HL-60/S4 treated with phorbol 12-myristate 13-acetate at 8.2 ng/mL for 4 days and 3 days (cell line): ENCODE results near the gene FSD1L.
"Not testable (repeated sequence)": the region's sequence is repeated elsewhere in the genome, so short reads cannot be mapped to it uniquely, and the experiment has no call there.

Experiments
- in situ Hi-C: fragments of 300-500 bp; cut with MboI; formaldehyde crosslinking; loops from 2 replicates; pipeline ENCODE4 v1.15.0; 2022; ENCODE audit warnings: low sequenced_read_pairs

Gene FSD1L

DNA sequence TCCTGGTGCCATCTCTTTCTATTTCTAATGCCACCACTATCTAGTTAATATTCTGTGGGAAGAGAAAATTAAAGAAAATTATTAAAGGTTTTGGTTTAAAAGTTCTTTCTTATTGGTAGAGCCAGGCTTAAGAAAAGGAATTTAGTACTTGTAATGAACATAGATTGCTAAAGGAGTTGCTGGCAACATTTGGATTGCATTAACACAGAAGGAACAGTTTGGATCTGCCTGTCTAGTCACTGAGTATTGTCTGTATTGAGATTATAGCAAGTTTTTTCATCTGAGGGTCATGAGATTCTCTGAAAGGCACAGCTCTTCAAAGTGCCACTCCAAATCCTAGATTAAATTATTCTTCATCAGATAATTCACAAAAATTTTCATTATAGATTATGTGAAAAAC is 32.0 kb downstream of the FSD1L start:
- in situ Hi-C loops, result no loop called here

DNA sequence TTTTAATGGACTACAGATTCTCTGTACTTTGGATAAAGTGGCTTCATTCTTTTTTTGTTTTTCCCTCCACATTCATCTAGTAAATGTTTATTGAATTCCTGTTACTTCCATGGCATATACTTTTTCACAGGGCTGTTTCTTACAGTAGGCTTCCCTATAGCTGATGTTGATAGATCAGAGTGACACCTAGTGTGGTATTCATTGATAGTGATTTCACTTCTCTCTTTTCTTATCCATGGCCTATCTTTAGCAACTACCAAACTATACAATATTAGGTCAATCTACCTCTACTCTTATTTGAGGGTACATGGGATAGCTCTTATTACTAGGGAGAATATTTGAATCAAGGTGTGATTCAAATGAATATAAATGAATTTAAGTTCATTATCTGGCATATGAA is 35.8 kb downstream of the FSD1L start:
- in situ Hi-C loops, result no loop called here

DNA sequence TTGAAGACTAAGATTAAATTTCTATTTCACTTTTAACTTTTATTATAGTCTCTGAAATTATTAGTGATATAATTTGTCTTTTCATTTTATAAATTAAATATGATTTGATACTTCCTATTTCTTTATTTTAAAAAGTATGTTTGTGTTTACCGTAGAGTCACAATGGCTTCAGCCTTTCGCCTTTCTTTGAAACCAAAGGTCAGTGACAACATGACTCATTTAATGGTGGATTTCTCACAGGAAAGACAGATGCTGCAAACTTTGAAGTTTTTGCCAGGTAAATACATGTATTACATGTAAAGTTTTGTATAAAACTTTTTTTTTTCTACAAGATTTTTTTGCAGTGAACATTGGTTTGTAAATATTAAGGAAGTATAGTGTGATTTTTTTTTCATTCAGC is 36.4 kb downstream of the FSD1L start:
- in situ Hi-C loops, result no loop called here

DNA sequence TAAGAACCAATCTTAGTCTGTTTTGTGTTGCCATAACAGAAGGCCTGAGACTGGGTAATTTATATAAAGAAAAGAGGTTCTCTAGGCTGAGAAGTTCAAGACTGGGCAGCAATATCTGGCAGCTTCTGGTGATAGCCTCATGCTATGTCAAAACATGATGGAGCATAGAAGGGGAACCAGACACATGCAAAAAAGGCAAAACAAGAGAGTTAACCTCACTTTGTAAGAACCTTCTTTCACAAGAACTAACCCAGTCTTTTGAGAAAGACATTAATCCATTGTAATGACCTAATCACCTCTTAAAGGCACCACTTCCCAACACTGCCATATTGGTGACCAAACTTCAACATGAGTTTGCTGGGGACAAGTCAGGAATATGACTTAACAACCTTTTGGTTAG is 37.3 kb downstream of the FSD1L start:
- in situ Hi-C loops, result no loop called here

DNA sequence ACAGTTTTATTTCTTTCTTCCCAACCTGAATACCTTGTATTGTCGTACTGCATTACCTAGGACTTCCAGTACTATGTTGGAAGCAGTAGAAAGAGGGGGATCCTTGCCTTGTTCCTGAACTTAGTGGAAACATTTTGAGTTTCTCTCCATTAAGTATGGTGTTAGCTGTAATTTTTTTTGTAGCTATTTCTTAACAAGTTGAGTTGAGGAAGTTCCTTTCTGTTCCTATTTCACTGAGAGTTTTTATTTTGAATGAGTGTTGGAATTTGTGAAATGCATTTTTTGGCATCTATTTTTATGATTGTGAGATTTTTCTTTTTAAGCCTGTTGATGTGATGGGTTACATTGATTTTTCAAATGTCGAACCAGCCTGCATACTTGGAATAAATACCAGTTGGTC is 49.0 kb downstream of the FSD1L start:
- in situ Hi-C loops, result no loop called here

DNA sequence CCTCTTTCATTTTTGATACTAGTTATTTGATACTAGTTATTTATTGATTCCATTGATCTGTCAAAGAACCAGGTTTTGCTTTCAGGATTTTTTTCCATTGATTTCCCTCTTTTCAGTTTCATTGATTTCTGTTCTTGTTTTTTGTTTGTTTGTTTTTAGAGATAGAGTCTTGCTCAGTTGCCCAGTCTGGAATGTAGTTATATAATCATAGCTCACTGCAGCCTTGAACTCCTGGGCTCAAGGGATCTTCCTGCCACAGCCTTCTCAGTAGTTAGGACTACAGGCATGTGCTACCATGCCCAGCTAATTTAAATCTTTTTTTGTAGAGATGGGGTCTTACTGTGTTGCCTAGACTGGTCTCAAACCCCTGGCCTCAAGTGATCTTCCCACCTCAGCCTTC is 49.9 kb downstream of the FSD1L start:
- in situ Hi-C loops, result no loop called here

DNA sequence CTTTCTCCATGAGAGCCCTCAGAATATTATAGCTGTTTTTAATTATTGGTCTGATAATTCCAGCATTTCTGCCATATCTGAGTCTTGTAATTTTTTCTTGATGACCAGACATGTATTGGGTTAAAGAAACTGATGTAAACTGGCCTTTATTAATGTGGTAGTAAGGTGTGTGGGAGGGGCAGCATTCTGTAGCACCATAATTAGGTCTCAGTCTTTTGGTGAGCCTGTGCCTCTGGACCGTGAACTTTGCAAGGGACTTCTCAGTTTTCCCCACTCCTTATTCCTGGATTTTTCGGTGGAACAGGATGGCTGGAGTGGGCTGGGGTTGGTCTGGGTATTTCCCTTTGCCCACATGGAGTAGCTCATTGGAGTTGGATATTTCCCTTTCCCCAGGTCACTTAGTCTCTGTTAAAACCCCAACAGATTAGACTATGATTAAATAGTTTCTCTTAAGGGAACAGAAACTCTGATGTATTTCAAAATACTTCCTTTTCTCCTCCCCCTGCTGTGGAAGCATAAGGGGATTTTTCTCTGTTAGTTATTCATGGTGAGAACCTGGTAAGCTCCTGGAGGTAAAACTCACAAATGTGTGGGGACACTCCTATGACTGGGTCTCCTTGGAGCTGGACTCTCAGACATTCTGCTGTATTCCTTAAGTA is 52.4 kb downstream of the FSD1L start:
- in situ Hi-C loops, result no loop called here

DNA sequence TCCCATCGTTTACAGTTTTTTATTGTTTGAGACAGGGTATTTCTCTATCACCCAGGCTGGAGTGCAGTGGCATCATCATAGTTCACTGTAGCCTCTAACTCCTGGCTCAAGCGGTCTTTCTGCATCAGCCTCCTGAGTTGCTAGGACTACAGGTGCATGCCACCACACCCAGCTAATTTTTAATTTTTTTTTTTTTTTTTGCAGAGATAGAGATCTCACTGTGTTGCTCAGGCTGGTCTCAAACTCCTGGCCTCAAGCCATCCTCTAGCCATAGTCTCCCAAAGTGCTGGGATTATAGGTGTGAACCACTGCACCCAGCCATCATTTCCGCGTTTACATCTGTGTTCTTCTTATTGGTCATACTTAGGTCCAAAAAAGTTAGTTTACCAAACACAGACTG is 53.6 kb downstream of the FSD1L start:
- in situ Hi-C loops, result no loop called here

DNA sequence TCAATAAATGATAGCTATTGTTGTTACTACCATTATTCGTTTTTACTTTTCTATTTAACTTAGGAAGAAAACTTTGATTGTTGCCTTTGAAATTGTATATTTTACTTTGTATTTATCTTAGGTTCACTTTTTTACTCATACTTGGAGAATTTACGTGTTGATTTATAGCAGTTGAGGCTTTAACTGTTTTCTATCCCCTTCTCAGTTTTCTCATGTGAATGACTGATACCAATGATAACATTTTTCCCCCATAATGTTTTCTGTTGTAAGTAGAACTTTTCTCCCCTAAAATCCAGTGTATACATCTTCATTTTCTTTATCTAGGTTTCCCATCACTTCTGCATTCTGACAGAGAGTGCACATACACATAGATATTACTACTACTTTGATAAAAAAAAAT is 54.4 kb downstream of the FSD1L start:
- in situ Hi-C loops, result no loop called here

DNA sequence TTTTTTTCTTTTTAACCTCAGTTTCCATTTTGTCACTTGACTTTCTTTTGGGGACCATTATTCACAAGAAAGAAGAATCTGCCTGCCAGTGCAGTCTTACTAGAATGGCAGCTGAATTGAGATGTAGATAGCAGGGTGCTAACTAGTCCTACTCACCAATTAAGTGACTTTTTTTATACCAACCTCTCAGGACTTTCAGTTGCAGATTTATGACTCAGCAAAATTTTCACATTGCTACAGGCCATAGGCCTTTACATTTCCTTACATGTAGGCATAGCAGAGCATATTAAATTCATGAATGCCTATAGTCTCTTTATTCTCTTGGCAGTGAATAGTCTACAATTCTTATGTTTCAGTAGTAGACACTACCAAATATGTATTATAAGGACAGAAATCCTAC is 56.0 kb downstream of the FSD1L start:
- in situ Hi-C loops, result no loop called here

DNA sequence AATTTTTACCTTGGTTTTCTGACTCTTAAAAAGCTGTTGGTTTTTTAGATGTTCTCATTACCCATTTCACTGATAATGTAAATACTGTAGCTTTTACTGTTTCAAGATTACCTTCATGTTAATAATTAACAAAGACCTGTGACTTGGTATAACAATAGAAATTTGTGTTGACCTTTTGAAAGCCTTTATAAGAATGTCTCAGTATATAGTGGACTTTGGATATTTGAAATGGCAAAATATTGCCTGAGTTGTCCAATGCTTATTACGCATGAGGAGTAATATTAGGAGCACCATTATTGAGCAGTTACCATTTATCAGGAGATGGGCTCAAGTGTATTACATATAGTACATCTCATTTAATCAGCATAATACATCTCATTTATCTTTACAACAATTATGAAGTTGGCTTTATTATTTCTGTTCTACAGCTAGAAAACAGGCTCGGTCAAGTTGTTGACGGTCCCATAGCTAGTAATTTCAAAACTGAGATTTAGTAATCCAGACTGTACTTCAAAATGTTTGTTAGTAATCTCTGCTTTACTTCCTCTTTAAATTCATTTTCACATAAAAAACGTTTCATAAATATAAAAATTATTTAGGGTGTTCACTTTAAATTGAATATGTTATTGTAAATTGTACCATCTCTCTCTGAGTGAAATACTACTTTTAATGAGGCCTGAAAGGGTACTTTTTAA is 59.4 kb downstream of the FSD1L start:
- in situ Hi-C loops, result no loop called here

DNA sequence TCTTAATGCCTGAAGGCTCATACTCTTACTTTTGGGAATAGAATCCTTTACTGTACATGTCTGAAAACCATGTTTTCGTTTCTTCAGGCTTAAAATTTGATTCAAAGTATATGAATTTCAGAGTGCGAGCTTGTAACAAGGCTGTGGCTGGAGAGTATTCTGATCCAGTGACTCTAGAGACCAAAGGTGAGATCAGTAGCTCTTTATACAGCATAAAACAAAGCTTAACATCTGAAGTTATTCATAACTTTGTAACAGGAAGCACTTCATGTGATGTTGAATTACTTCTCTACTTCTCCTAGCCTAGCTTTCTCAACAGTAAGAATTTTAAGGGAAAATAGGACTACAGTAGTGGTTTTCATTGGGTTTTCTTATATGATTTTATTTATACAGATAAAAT is 60.7 kb downstream of the FSD1L start:
- in situ Hi-C loops, result no loop called here

DNA sequence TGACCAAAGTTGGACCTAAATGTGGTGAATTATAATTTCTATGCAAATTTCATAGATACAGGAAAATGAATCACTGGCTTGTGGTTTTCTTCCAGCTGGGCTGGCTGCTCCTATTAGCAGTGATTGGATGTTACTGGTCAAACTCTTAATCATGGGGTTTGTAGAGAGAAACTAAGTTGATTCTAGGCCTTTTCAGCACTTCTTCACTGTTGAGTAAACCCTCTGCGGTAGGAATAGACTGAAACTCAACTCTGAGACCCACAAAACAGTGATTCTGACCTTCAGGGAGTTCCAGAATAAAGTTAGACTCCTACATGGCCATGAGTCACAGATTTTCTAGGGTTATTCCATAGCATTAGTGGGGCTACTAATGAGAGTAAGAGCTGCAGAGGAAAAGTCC is 62.2 kb downstream of the FSD1L start:
- in situ Hi-C loops, result no loop called here

DNA sequence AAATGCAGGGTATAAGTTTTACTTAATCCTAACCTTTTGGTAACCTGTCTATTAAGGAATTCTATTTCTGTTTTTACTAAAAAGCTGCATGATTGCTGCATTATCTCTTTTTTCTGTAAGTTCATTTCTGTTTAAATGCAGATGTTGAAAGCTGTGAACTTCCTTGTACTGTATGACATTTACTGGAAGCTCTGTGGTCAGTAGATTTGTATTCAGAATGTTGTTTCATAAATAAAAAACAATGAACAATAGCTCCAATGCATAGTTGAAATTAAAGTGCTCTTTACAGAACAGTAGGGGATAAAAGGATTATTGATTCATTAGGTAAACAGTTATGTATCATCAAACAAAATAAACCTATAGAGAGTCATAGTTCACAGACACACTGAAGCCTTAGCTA is 63.6 kb downstream of the FSD1L start:
- in situ Hi-C loops, result no loop called here

DNA sequence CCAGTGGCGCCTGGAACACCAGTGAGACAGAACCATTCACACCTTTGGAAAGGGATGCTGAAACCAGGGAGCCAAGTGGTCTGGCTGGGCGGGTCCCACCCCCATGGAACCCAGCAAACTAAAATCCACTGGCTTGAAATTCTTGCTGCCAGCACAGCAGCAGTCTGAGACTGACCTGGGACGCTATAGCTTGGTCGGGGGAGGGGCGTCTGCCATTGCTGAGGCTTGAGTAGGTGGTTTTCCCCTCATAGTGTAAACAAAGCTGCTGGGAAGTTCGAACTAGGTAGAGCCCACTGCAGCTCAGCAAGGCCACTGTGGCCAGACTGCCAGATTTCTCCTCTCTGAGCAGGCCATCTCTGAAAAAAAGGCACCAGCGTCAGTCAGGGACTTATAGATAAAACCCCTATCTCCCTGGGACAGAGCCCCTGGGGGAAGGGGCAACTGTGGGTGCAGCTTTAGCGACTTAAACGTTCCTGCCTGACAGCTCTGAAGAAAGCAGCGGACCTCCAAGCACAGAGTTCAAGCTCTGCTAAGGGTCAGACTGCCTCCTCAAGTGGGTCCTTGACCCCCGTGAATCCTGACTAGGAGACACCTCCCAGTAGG is 68.1 kb downstream of the FSD1L start:
- in situ Hi-C loops, result no loop called here

DNA sequence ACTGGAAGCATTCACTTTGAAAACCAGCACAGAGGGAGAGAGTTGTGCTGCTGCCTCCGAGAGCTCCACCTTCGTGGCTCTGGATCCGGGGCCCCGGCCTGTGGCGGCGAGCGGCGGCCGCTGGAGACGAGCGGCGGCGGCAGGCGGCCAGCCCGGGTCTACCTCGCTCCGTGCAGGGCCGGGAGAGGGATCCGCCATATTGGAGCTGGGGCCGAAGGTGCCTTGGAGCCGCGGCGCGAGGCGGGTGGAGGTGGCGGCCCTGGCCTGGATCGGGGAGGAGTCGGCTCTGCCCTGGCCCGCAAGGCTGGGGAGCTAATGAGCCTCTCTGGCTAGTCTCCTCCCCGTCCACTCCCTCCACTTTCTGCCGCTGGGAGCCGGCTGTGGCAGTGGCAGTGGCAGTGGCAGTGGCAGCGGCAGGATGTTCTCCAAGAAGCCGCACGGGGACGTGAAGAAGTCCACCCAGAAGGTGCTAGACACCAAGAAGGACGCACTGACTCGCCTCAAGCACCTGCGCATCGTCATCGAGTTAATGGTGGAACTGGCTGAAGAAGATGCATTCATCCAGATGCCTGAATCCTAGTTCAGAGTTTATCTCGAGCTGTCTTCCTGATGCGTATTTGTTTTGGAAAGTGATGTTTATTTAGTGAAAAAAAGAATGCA is 72.0 kb downstream of the FSD1L start:
- in situ Hi-C loops, result not testable (repeated sequence)

DNA sequence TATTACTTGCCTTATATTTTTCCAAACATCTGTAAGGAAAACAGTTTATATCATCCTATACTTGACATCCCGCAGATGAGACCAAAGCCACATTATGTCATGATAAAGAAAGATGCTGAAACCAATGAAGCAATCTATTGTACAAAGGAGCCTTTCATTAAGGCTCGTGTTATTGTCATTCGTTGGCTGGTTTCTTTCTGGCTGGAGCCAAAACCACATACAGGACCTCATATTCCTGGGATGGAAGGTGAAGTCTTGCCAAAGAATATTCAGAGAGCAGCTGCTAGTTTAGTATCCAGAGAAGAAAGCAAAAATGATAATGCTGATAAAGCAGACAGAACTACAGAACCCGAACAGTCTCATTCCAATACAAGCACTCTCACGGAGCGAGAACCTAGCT is 73.2 kb downstream of the FSD1L start:
- in situ Hi-C loops, result not testable (repeated sequence)

DNA sequence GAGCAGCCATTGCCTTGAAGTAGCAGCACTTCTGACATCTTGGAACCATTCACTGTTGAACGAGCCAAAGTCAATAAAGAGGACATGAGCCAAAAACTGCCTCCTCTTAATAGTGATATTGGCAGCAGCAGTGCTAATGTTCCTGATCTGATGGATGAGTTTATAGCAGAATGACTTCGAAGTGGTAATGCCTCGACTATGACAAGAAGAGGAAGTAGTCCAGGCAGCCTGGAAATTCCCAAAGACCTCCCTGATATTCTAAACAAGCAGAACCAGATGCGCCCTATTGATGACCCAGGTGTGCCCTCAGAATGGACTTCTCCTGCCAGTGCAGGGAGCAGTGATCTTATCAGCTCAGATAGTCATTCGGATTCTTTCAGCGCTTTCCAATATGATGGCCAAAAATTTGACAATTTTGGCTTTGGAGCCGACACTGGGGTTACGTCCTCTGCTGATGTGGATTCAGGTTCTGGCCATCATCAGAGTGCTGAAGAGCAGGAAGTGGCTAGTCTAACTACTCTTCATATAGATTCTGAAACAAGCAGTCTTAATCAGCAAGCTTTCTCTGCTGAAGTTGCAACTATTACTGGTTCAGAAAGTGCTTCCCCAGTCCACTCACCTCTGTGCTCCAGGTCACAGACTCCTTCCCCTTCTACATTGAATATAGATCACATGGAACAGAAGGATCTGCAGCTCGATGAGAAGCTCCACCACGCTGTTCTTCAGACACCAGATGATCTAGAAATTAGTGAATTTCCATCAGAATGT is 75.0 kb downstream of the FSD1L start:
- in situ Hi-C loops, result not testable (repeated sequence)

DNA sequence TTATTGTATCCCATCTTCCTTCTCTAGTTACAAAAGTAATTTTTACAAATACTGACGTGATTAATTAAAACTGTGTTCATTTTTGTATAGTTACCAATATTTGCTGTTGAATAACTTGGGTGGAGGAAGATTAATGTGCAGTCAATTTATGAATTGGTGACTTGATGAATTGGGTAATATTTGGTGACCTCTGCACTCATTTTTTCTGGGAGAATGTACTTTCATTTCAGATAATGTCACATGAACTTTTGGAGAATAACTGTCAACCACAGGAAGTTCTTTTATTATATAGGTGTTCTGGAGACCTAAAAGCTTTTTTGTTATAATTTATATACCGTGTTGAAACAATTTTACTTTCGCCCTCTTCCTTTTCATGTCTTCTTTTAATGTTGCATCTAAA is 83.7 kb downstream of the FSD1L start:
- in situ Hi-C loops, result no loop called here

DNA sequence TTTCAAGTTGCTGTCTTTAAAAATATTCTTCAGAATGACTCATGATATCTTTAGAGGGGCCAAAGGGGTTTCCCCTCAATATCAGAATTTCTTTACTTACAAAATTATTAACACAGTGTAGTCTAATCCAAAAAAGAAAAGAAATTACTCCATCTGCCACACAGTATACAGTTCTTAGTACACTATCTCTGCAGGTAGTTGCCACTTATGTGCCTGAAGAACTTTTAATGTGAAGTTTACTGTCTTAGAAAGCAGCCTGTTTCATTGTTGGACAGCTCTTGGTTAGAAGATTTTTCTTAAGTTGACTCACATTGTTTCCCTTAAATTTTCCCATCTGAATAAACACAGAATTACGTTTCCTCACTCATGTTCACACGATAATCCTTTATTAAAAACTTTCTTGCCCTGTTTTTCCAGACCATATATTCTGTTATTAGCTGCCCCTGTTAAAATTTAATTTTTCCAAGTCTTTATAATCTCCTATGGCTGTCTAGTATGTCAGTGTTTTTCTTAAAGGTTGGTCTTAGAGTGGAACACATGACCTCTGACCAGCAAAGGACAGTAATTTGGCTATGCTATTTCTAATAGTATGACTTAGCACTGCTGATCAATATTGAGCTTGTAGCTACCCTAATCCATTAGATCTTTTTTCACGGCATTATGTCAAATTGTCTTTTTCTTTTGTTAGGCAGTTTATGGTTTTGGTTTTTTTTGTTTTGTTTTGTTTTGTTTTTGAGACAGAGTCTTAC is 88.3 kb downstream of the FSD1L start:
- in situ Hi-C loops, result no loop called here

DNA sequence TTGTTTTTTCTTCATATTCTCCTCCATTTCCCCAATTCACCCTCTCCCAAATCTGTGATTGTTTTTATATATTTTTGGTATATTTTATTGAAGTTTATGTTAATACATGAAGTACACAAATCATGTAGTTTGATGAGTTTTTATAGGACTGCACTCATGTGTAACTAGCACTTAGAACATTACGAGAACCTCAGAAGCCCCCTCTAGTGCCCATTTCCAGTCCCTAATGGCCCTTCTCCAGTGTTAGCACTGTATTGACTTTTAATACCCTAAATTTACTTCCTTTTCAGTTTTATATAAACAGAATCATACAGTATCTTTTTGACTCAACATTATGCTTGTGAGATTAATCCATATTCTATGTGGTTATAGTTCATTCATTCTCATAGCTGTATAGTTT is 91.6 kb downstream of the FSD1L start:
- in situ Hi-C loops, result no loop called here
